BLaER1 (cell line): Measurements from ENCODE around the gene PRDM11.

Source experiments
- H3K27ac ChIP-seq: shearing (Covaris generic); formaldehyde crosslinking; 2 replicates; pipeline ENCODE4 v1.8.1; 2022
- H3K27me3 ChIP-seq: shearing (Covaris generic); formaldehyde crosslinking; 2 replicates; pipeline ENCODE4 v1.8.1; 2022
- H3K36me3 ChIP-seq: shearing (Covaris generic); formaldehyde crosslinking; 2 replicates; pipeline ENCODE4 v1.8.1; 2022
- H3K4me1 ChIP-seq: shearing (Covaris generic); formaldehyde crosslinking; 2 replicates; pipeline ENCODE4 v1.8.1; 2022
- H3K4me2 ChIP-seq: shearing (Covaris generic); formaldehyde crosslinking; 2 replicates; pipeline ENCODE4 v1.8.1; 2022
- H3K4me3 ChIP-seq: shearing (Covaris generic); formaldehyde crosslinking; 2 replicates; pipeline ENCODE4 v1.8.1; 2022
- H3K9ac ChIP-seq: shearing (Covaris generic); formaldehyde crosslinking; 2 replicates; pipeline ENCODE4 v1.8.1; 2022
- H3K9me3 ChIP-seq: shearing (Covaris generic); formaldehyde crosslinking; 2 replicates; pipeline ENCODE4 v1.8.1; 2022
- H4K20me1 ChIP-seq: shearing (Covaris generic); formaldehyde crosslinking; 2 replicates; pipeline ENCODE4 v1.8.1; 2022
- Cebpa-rat ChIP-seq: shearing (Covaris generic); IDR thresholded peaks from 2 replicates; pipeline ENCODE4 v1.8.1; 2022

The PRDM11 gene

GRCh38 chr11:45188127-45188526 is 41.7 kb downstream of the PRDM11 start:
- Histone ChIP-seq H3K4me2 (no peak overlapping the region), H4K20me1 (no peaks in the 10 kb centered on the region), H3K9ac (no peak overlapping the region), H3K27me3 (no peaks in the 10 kb centered on the region), H3K27ac (no peak overlapping the region), H3K9me3 (no peaks in the 10 kb centered on the region), H3K36me3 (peaks cover 41% of the 10 kb centered on the region), H3K4me3 (no peak overlapping the region), H3K4me1 (no peaks in the 10 kb centered on the region)
- no peak for TF ChIP-seq Cebpa-rat

- H3K4me3 ChIP-seq, result no peak overlapping the region
- H3K9me3 ChIP-seq, result no peaks in the 10 kb centered on the region
- no peak for TF ChIP-seq Cebpa-rat
- no peak overlapping the region for H3K4me2 ChIP-seq
- H3K4me1 ChIP-seq, result 0 out of 2 replicates have a peak, but pooled peaks cover 8% of the 10 kb centered on the region
- H3K27ac ChIP-seq, result no peak overlapping the region
- H3K9ac ChIP-seq, result no peak overlapping the region
- H3K27me3 ChIP-seq, result no peaks in the 10 kb centered on the region
- H4K20me1 ChIP-seq, result no peaks in the 10 kb centered on the region
- peaks cover 31% of the 10 kb centered on the region for H3K36me3 ChIP-seq
Measured at GRCh38 chr11:45189230-45189629, 42.8 kb downstream of the PRDM11 start.

GRCh38 chr11:45193695-45194094 is 47.3 kb downstream of the PRDM11 start:
- no peak overlapping the region for H3K27ac ChIP-seq
- no peak for TF ChIP-seq Cebpa-rat
- H3K4me2 ChIP-seq, result no peak overlapping the region
- 0 out of 2 replicates have a peak, but pooled peaks cover 8% of the 10 kb centered on the region for H3K4me1 ChIP-seq
- H3K36me3 ChIP-seq, result peaks cover under 1% of the 10 kb centered on the region
- no peaks in the 10 kb centered on the region for H3K9me3 ChIP-seq
- no peaks in the 10 kb centered on the region for H3K27me3 ChIP-seq
- H3K9ac ChIP-seq, result no peak overlapping the region
- H3K4me3 ChIP-seq, result no peak overlapping the region
- H4K20me1 ChIP-seq, result no peaks in the 10 kb centered on the region

GRCh38 chr11:45204761-45205160 is 58.3 kb downstream of the PRDM11 start:
- H3K4me2 ChIP-seq, result no peak overlapping the region
- no peak overlapping the region for H3K27ac ChIP-seq
- peaks cover 4% of the 10 kb centered on the region for H3K36me3 ChIP-seq
- peaks cover 50% of the 10 kb centered on the region for H3K4me1 ChIP-seq
- H3K9ac ChIP-seq, result no peak overlapping the region
- H3K9me3 ChIP-seq, result peaks cover 9% of the 10 kb centered on the region
- no peak for TF ChIP-seq Cebpa-rat
- H4K20me1 ChIP-seq, result no peaks in the 10 kb centered on the region
- H3K27me3 ChIP-seq, result no peaks in the 10 kb centered on the region
- H3K4me3 ChIP-seq, result no peak overlapping the region

- Histone ChIP-seq H4K20me1 (peaks cover 7% of the 10 kb centered on the region; the same call in 1 of the 2 replicates), H3K27me3 (no peaks in the 10 kb centered on the region), H3K4me2 (peak overlapping the region; percentile 41; the same call in 1 of the 2 replicates), H3K4me3 (no peak overlapping the region), H3K9ac (no peak overlapping the region), H3K36me3 (peaks cover 4% of the 10 kb centered on the region; the same call in 1 of the 2 replicates), H3K4me1 (peaks cover 62% of the 10 kb centered on the region), H3K27ac (no peak overlapping the region), H3K9me3 (peaks cover 9% of the 10 kb centered on the region)
- no peak for TF ChIP-seq Cebpa-rat
Measured at GRCh38 chr11:45205978-45206377, 59.5 kb downstream of the PRDM11 start.

- no peaks in the 10 kb centered on the region for H3K27me3 ChIP-seq
- TF ChIP-seq Cebpa-rat, result no peak
- peaks cover 84% of the 10 kb centered on the region for H3K4me1 ChIP-seq
- peaks cover 5% of the 10 kb centered on the region for H3K9me3 ChIP-seq
- 0 out of 2 replicates have a peak, but pooled peaks cover 6% of the 10 kb centered on the region for H3K36me3 ChIP-seq
- H3K4me3 ChIP-seq, result no peak overlapping the region
- H4K20me1 ChIP-seq, result peaks cover 10% of the 10 kb centered on the region; the same call in 1 of the 2 replicates
- peak overlapping the region; percentile 87 for H3K4me2 ChIP-seq
- no peak overlapping the region for H3K9ac ChIP-seq
- H3K27ac ChIP-seq, result no peak overlapping the region
Measured at GRCh38 chr11:45208135-45208534, 61.7 kb downstream of the PRDM11 start.

GRCh38 chr11:45209000-45209879 is 62.8 kb downstream of the PRDM11 start:
- Histone ChIP-seq H3K9me3 (no peaks in the 10 kb centered on the region), H3K36me3 (peaks cover 11% of the 10 kb centered on the region; the same call in 1 of the 2 replicates), H3K4me1 (peaks cover 92% of the 10 kb centered on the region), H4K20me1 (peaks cover 10% of the 10 kb centered on the region; the same call in 1 of the 2 replicates), H3K4me3 (peak overlapping the region; percentile 55), H3K9ac (peak overlapping the region; percentile 77), H3K4me2 (peak overlapping the region; percentile 87), H3K27me3 (no peaks in the 10 kb centered on the region), H3K27ac (peak overlapping the region; percentile 88)
- no peak for TF ChIP-seq Cebpa-rat

GRCh38 chr11:45209891-45210699 is 63.7 kb downstream of the PRDM11 start:
- Histone ChIP-seq H3K27me3 (no peaks in the 10 kb centered on the region), H3K9me3 (no peaks in the 10 kb centered on the region), H3K9ac (peak overlapping the region; percentile 77), H3K27ac (peak overlapping the region; percentile 88), H3K4me2 (peak overlapping the region; percentile 87), H3K36me3 (peaks cover 11% of the 10 kb centered on the region; the same call in 1 of the 2 replicates), H3K4me3 (peak overlapping the region; percentile 55), H4K20me1 (peaks cover 10% of the 10 kb centered on the region; the same call in 1 of the 2 replicates), H3K4me1 (peaks cover 94% of the 10 kb centered on the region)
- TF ChIP-seq Cebpa-rat, result no peak

GRCh38 chr11:45210846-45211245 is 64.4 kb downstream of the PRDM11 start:
- Histone ChIP-seq H3K9me3 (no peaks in the 10 kb centered on the region), H3K9ac (0 out of 2 replicates have a peak overlapping the region, but pooled peaks have one; percentile 20), H3K4me1 (peaks cover 94% of the 10 kb centered on the region), H4K20me1 (peaks cover 10% of the 10 kb centered on the region; the same call in 1 of the 2 replicates), H3K4me2 (peak overlapping the region; percentile 87), H3K27ac (peak overlapping the region; percentile 88), H3K27me3 (no peaks in the 10 kb centered on the region), H3K36me3 (peaks cover 11% of the 10 kb centered on the region; the same call in 1 of the 2 replicates), H3K4me3 (peak overlapping the region; percentile 55; the same call in 1 of the 2 replicates)
- no peak for TF ChIP-seq Cebpa-rat
